SK-N-SH (cell line): ENCODE data around the gene LCN15. TPM values are rescaled to one million over a fixed set of nuclear protein-coding genes. Genes with fewer than 3 reads are reported as not detected.
"Not testable (repeated sequence)": the region's sequence is repeated elsewhere in the genome, so short reads cannot be mapped to it uniquely, and the experiment has no call there.

Experiments used
- CTCF ChIA-PET: fragments of 300-600, 350-600 bp; formaldehyde crosslinking; extraction: SDS; loops from one replicate; lab custom pipeline; 2021; lab: Yijun Ruan, JAX
- POLR2A ChIA-PET: fragments of 350-600 bp; sonication (Branson Sonifier 250); formaldehyde crosslinking; extraction: SDS; loops from one replicate; lab custom pipeline; 2020; ENCODE audit warnings: antibody characterized with exemption, inconsistent platforms; lab: Yijun Ruan, JAX
- DNase-seq: peaks from one replicate; pipeline ENCODE4 v3.0.0; 2012
- H2AFZ ChIP-seq: fragments of 200-600 bp; sonication (generic); 2 replicates; pipeline ENCODE4 v1.8.1; 2016; ENCODE audit warnings: antibody characterized with exemption, mild to moderate bottlenecking, low read depth
- H3F3A ChIP-seq: fragments of 200-600 bp; sonication (generic); replicated peaks from 2 replicates; pipeline ENCODE3; 2016; ENCODE audit warnings: antibody characterized with exemption, mild to moderate bottlenecking; ENCODE audit not compliant: insufficient read depth
- H3K27ac ChIP-seq, 2 experiments: fragments of 200-500 bp in 1 of 2; fragments of 200-600 bp in 1 of 2; sonication (Bioruptor generic) in 1 of 2; sonication (generic), shearing (Covaris generic) in 1 of 2; 2 replicates each; pipeline versions ENCODE4 v1.5.1 to v1.6.1; 2014 to 2016; ENCODE audit warnings: low read depth in 2 of 2, inconsistent platforms in 1 of 2, low read length in 1 of 2, mild to moderate bottlenecking in 1 of 2, mixed read lengths in 1 of 2
- H3K27me3 ChIP-seq: fragments of 200-600 bp; sonication (generic), shearing (Covaris generic); 2 replicates; pipeline ENCODE4 v1.6.1; 2016; ENCODE audit warnings: mixed run types; ENCODE audit not compliant: insufficient read depth
- H3K36me3 ChIP-seq, 2 experiments: fragments of 200-500 bp in 1 of 2; fragments of 200-600 bp in 1 of 2; sonication (Bioruptor generic) in 1 of 2; sonication (generic) in 1 of 2; replicated peaks in 1 of 2; 2 replicates each; pipeline versions ENCODE3 to v1.5.1; 2014 to 2016; ENCODE audit warnings: low read length in 1 of 2, mild to moderate bottlenecking in 1 of 2; ENCODE audit not compliant: insufficient read depth in 2 of 2, control insufficient read depth in 1 of 2
- H3K4me1 ChIP-seq, 2 experiments: fragments of 200-500 bp in 1 of 2; fragments of 200-600 bp in 1 of 2; sonication (Bioruptor generic) in 1 of 2; sonication (generic), shearing (Covaris generic) in 1 of 2; 2 replicates each; pipeline versions ENCODE4 v1.5.1 to v1.6.1; 2014 to 2016; ENCODE audit warnings: low read depth in 1 of 2, low read length in 1 of 2, mixed run types in 1 of 2; ENCODE audit not compliant: insufficient read depth in 2 of 2, control insufficient read depth in 1 of 2
- H3K4me2 ChIP-seq: fragments of 200-600 bp; sonication (generic), shearing (Covaris generic); 2 replicates; pipeline ENCODE4 v1.6.1; 2017; ENCODE audit warnings: mixed run types
- H3K4me3 ChIP-seq, 2 experiments: fragments of 200-500 bp in 1 of 2; fragments of 200-600 bp in 1 of 2; sonication (Bioruptor generic) in 1 of 2; sonication (generic), shearing (Covaris generic) in 1 of 2; 2 replicates each; pipeline versions ENCODE4 v1.5.1 to v1.8.1; 2014 to 2016; ENCODE audit warnings: low read depth in 2 of 2, inconsistent platforms in 1 of 2, low read length in 1 of 2, mild to moderate bottlenecking in 1 of 2, mixed read lengths in 1 of 2, moderate library complexity in 1 of 2
- H3K79me2 ChIP-seq: fragments of 200-600 bp; sonication (generic); 2 replicates; pipeline ENCODE4 v1.8.1; 2017; ENCODE audit warnings: mild to moderate bottlenecking; ENCODE audit not compliant: insufficient read depth
- H3K9ac ChIP-seq: fragments of 200-600 bp; sonication (generic); 2 replicates; pipeline ENCODE4 v1.6.1; 2017; ENCODE audit warnings: mixed run types
- H3K9me2 ChIP-seq: fragments of 200-600 bp; sonication (generic); 2 replicates; pipeline ENCODE4 v1.6.1; 2017; ENCODE audit warnings: mixed run types
- H3K9me3 ChIP-seq: fragments of 200-600 bp; sonication (generic); 2 replicates; pipeline ENCODE4 v1.6.1; 2017; ENCODE audit warnings: mixed run types, mild to moderate bottlenecking, moderate library complexity
- H4K20me1 ChIP-seq: fragments of 200-600 bp; sonication (generic); 2 replicates; pipeline ENCODE4 v1.6.1; 2017; ENCODE audit warnings: mild to moderate bottlenecking, mixed run types; ENCODE audit not compliant: insufficient read depth
- CHD2 ChIP-seq: fragments of 150-350 bp; IDR thresholded peaks from 2 replicates; pipeline ENCODE4 v1.6.1; 2018; ENCODE audit warnings: low read length; ENCODE audit not compliant: partially characterized antibody
- CTCF ChIP-seq: fragments of 200-600 bp; sonication (generic); IDR thresholded peaks from 2 replicates; pipeline ENCODE4 v1.6.1; 2017; ENCODE audit warnings: antibody characterized with exemption, mild to moderate bottlenecking, moderate library complexity
- EP300 ChIP-seq, 2 experiments: IDR thresholded peaks; 2 replicates each; pipeline versions ENCODE4 v1.4.0 to v1.6.1; 2012; ENCODE audit warnings: borderline replicate concordance in 1 of 2, low read depth in 1 of 2, low read length in 1 of 2
- FOXM1 ChIP-seq: IDR thresholded peaks from 2 replicates; pipeline ENCODE4 v1.4.0; 2012; ENCODE audit warnings: low read depth, mild to moderate bottlenecking
- GATA2 ChIP-seq: sonication (generic); formaldehyde crosslinking; IDR thresholded peaks from 2 replicates; pipeline ENCODE4 v1.5.0; 2020; ENCODE audit warnings: mild to moderate bottlenecking, missing genetic modification reagents
- IRF3 ChIP-seq: fragments of 150-350 bp; IDR thresholded peaks from 2 replicates; pipeline ENCODE4 v1.6.1; 2016; ENCODE audit warnings: mild to moderate bottlenecking, low read depth, low read length
- JUND ChIP-seq: IDR thresholded peaks from 2 replicates; pipeline ENCODE4 v1.4.0; 2012
- MEF2A ChIP-seq: IDR thresholded peaks from 2 replicates; pipeline ENCODE4 v1.4.0; 2012; ENCODE audit warnings: low read depth, borderline replicate concordance
- MXI1 ChIP-seq: IDR thresholded peaks from 2 replicates; pipeline ENCODE4 v1.6.1; 2012; ENCODE audit warnings: mild to moderate bottlenecking, low read depth, low read length, improper control_type of control experiment
- NFIC ChIP-seq: IDR thresholded peaks from 2 replicates; pipeline ENCODE4 v1.4.0; 2012; ENCODE audit warnings: borderline replicate concordance
- NRF1 ChIP-seq: IDR thresholded peaks from 2 replicates; pipeline ENCODE4 v1.6.1; 2012; ENCODE audit warnings: low read depth, mild to moderate bottlenecking, low read length
- POLR2AphosphoS5 ChIP-seq: IDR thresholded peaks from 2 replicates; pipeline ENCODE4 v1.6.1; 2012; ENCODE audit warnings: low read depth, low read length
- RAD21 ChIP-seq: IDR thresholded peaks from 2 replicates; pipeline ENCODE4 v1.6.1; 2012; ENCODE audit warnings: mild to moderate bottlenecking, low read length
- RCOR1 ChIP-seq: fragments of 150-350 bp; IDR thresholded peaks from 2 replicates; pipeline ENCODE4 v1.6.1; 2017; ENCODE audit warnings: antibody characterized with exemption, low read length
- RFX5 ChIP-seq: IDR thresholded peaks from 2 replicates; pipeline ENCODE4 v1.6.1; 2012; ENCODE audit warnings: mild to moderate bottlenecking, improper control_type of control experiment, low read length
- SIN3A ChIP-seq: IDR thresholded peaks from 2 replicates; pipeline ENCODE4 v1.6.1; 2012; ENCODE audit warnings: low read depth, mild to moderate bottlenecking, low read length, moderate library complexity, borderline replicate concordance
- SMC3 ChIP-seq: IDR thresholded peaks from 2 replicates; pipeline ENCODE4 v1.6.1; 2012; ENCODE audit warnings: low read depth, low read length, improper control_type of control experiment
- TCF12 ChIP-seq: IDR thresholded peaks from 2 replicates; pipeline ENCODE4 v1.4.0; 2012
- TEAD4 ChIP-seq: IDR thresholded peaks from 2 replicates; pipeline ENCODE4 v1.4.0; 2012; ENCODE audit warnings: mild to moderate bottlenecking, borderline replicate concordance; ENCODE audit not compliant: insufficient read depth
- YY1 ChIP-seq: IDR thresholded peaks from 2 replicates; pipeline ENCODE4 v1.4.0; 2012; ENCODE audit warnings: low read depth, mild to moderate bottlenecking
- WGBS: methylation state at CpG from one replicate; pipeline ENCODE4 v1.1.6; 2017; ENCODE audit warnings: low lambda C conversion rate; 5-methylcytosine and 5-hydroxymethylcytosine counted together
- polyA plus RNA-seq, 3 experiments: library from polyadenylated mRNA; depleted of rRNA; stranded (reverse); fragments of >200 nt; gene quantifications; 2 replicates each; pipeline ENCODE4 v1.2.3, GENCODE V29; 2012
- TF ChIP-seq, protein P1 (sequence below): IDR thresholded peaks from 2 replicates; pipeline ENCODE4; 2012
- TF ChIP-seq, protein P2 (sequence below): IDR thresholded peaks from 2 replicates; pipeline ENCODE4 v1.4.0; 2012; ENCODE audit warnings: low read depth, borderline replicate concordance

The LCN15 gene
- polyA plus RNA-seq, 1 of the 3 experiments (the other 2 are of a cell fraction), result 0.08 TPM

- not testable (repeated sequence) for H3K9ac ChIP-seq
- 53% methylated on average over 19 of the region's 22 CpGs for WGBS
These were observed 3.3 kb downstream of the LCN15 start for GRCh38 chr9:136760834-136761544.

DNA sequence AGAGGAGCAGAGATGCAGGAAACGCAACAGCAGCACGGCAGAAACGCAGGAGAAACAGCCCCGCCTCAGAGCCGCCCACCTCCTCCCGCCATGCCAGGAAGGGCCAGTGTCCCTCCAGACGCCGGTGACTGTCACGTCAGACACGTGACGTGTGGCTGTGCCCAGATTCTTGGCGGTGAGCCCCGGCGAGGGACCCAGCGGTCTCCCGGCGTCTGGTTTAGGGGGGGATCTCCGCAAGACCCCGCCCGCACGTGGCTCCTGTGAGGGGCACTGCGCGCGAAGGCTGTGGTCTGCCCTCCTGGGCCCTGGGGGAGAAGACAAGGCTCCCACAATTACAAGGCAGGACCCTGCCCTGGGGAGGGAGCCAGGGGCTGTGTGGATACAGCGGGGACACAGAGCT is 3.9 kb downstream of the LCN15 start:
- Histone ChIP-seq H3K4me1 (peaks cover 0 to 16% of the 10 kb centered on the region in 2 experiments; a peak in 1 of 4 replicates), H3K27me3 (no peaks in the 10 kb centered on the region), H3K9me3 (no peaks in the 10 kb centered on the region), H3K4me2 (no peak overlapping the region), H2AFZ (no peak overlapping the region), H3K27ac (no peak overlapping the region), H3F3A (no peaks in the 10 kb centered on the region), H3K9ac (no peak overlapping the region), H4K20me1 (no peaks in the 10 kb centered on the region), H3K4me3 (no peak overlapping the region; a peak in 1 of 4 replicates), H3K9me2 (no peaks in the 10 kb centered on the region), H3K36me3 (no peaks in the 10 kb centered on the region), H3K79me2 (no peaks in the 10 kb centered on the region)
- ChIA-PET POLR2A (no interaction called here), CTCF (interaction anchor here (0.6 to 4.8 kb wide), 12 partner anchors 9 to 275 kb away, joined by 3 to 53 read pairs (median 4); partner anchors contain the start of genes CCDC183 and LCN6)
- DNase-seq, result no peak
- 95% methylated on average over 5 of the region's 25 CpGs for WGBS
- TF ChIP-seq NFIC (no peak), NRF1 (no peak), IRF3 (no peak), FOXM1 (no peak), YY1 (no peak), JUND (no peak), MEF2A (no peak), RCOR1 (no peak), TEAD4 (no peak), SIN3A (no peak), RFX5 (no peak), TCF12 (no peak), EP300 (IDR thresholded peaks at IDR 0.05; ENCODE audit: borderline replicate concordance in 1 of 2, low read depth in 1 of 2, low read length in 1 of 2) (no peak), POLR2AphosphoS5 (no peak)
- TF ChIP-seq, protein P1, sequence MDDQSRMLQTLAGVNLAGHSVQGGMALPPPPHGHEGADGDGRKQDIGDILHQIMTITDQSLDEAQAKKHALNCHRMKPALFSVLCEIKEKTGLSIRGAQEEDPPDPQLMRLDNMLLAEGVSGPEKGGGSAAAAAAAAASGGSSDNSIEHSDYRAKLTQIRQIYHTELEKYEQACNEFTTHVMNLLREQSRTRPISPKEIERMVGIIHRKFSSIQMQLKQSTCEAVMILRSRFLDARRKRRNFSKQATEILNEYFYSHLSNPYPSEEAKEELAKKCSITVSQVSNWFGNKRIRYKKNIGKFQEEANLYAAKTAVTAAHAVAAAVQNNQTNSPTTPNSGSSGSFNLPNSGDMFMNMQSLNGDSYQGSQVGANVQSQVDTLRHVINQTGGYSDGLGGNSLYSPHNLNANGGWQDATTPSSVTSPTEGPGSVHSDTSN, result no peak
- TF ChIP-seq, protein P2, sequence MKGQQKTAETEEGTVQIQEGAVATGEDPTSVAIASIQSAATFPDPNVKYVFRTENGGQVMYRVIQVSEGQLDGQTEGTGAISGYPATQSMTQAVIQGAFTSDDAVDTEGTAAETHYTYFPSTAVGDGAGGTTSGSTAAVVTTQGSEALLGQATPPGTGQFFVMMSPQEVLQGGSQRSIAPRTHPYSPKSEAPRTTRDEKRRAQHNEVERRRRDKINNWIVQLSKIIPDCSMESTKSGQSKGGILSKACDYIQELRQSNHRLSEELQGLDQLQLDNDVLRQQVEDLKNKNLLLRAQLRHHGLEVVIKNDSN, result no peak

More at GRCh38 chr9:136760834-136761544, 3.3 kb downstream of the LCN15 start:
- H3K27ac ChIP-seq, H3K9me2 ChIP-seq, H3K79me2 ChIP-seq, H4K20me1 ChIP-seq, H3K27me3 ChIP-seq, POLR2A ChIA-PET, H3K9me3 ChIP-seq, H3F3A ChIP-seq, H3K36me3 ChIP-seq, H3K4me3 ChIP-seq: not testable (repeated sequence)
- peaks cover 0 to 16% of the 10 kb centered on the region in 2 experiments; a peak in 1 of 4 replicates for H3K4me1 ChIP-seq
- DNase-seq, result peak; percentile 81
- TF ChIP-seq CHD2 (peak; percentile 27), RCOR1 (0 out of 2 replicates have a peak, but pooled peaks have one; percentile 16), RAD21 (peak; percentile 51), CTCF (peak; percentile 72), GATA2 (CRISPR knock-in tag) (peak; percentile 37), MXI1 (peak; percentile 70), SMC3 (peak; percentile 28; the same call in 1 of the 2 replicates), EP300 (IDR thresholded peaks at IDR 0.05; ENCODE audit: borderline replicate concordance in 1 of 2, low read depth in 1 of 2, low read length in 1 of 2) (0 out of 4 replicates have a peak, but pooled peaks of 1 of the 2 experiments have one; percentile 10)
- H3K4me2 ChIP-seq, result peak overlapping the region; percentile 40; the same call in 1 of the 2 replicates
- peak overlapping the region; percentile 83 for H2AFZ ChIP-seq
- CTCF ChIA-PET, result interaction anchor here (0.6 to 4.8 kb wide), 16 partner anchors 8 to 274 kb away, joined by 3 to 53 read pairs (median 4); partner anchors contain the start of gene LCN6
